Loucy (cell line): ENCODE results near the gene IP6K3.

ENCODE experiments used
- H2AFZ ChIP-seq: fragments of 200-600 bp; sonication (generic); 2 replicates; pipeline ENCODE4 v1.6.0; 2016; ENCODE audit warnings: antibody characterized with exemption, mild to moderate bottlenecking, low read length, moderate library complexity
- H3F3A ChIP-seq: fragments of 200-600 bp; 2 replicates; pipeline ENCODE4 v1.6.0; 2016; ENCODE audit warnings: antibody characterized with exemption, low read depth, mild to moderate bottlenecking
- H3K27me3 ChIP-seq: fragments of 200-600 bp; sonication (generic); 2 replicates; pipeline ENCODE4 v1.6.1; 2014; ENCODE audit warnings: low read length, mild to moderate bottlenecking; ENCODE audit not compliant: insufficient read depth, poor library complexity, severe bottlenecking
- H3K36me3 ChIP-seq: fragments of 200-600 bp; sonication (generic); 2 replicates; pipeline ENCODE4 v1.6.1; 2016; ENCODE audit warnings: low read length; ENCODE audit not compliant: insufficient read depth
- H3K4me1 ChIP-seq: fragments of 200-600 bp; sonication (generic); 2 replicates; pipeline ENCODE4 v1.5.1; 2014; ENCODE audit warnings: low read length, mild to moderate bottlenecking; ENCODE audit not compliant: insufficient read depth, poor library complexity, severe bottlenecking
- H3K4me2 ChIP-seq: fragments of 200-600 bp; sonication (generic); 2 replicates; pipeline ENCODE4 v1.6.0; 2014; ENCODE audit warnings: antibody characterized with exemption, low read length, low read depth, mild to moderate bottlenecking; ENCODE audit not compliant: poor library complexity, severe bottlenecking
- H3K4me3 ChIP-seq: fragments of 200-600 bp; sonication (generic); 2 replicates; pipeline ENCODE4 v1.5.1; 2014; ENCODE audit warnings: low read length, mild to moderate bottlenecking, mixed read lengths; ENCODE audit not compliant: poor library complexity, severe bottlenecking
- H3K79me2 ChIP-seq: fragments of 200-600 bp; sonication (generic); 2 replicates; pipeline ENCODE4 v1.6.1; 2014; ENCODE audit warnings: low read length; ENCODE audit not compliant: insufficient read depth
- H3K9ac ChIP-seq: fragments of 200-600 bp; sonication (generic); 2 replicates; pipeline ENCODE4 v1.6.0; 2014; ENCODE audit warnings: mild to moderate bottlenecking, low read depth, low read length, moderate library complexity; ENCODE audit not compliant: poor library complexity, severe bottlenecking
- H3K9me2 ChIP-seq: fragments of 200-600 bp; sonication (generic); replicated peaks from 2 replicates; pipeline ENCODE4 v1.6.1; 2016; ENCODE audit warnings: low read depth, low read length, mixed read lengths
- H3K9me3 ChIP-seq: fragments of 200-600 bp; sonication (generic); 2 replicates; pipeline ENCODE4 v1.6.1; 2014; ENCODE audit warnings: mild to moderate bottlenecking, antibody characterized with exemption, low read length, low read depth; ENCODE audit not compliant: insufficient read depth
- H4K20me1 ChIP-seq: fragments of 200-600 bp; sonication (generic); 2 replicates; pipeline ENCODE4 v1.6.0; 2014; ENCODE audit warnings: antibody characterized with exemption, low read length, mild to moderate bottlenecking; ENCODE audit not compliant: insufficient read depth, poor library complexity, severe bottlenecking
- CTCF ChIP-seq: fragments of 200-600 bp; sonication (generic); conservative IDR thresholded peaks from 2 replicates; pipeline ENCODE4 v1.5.1; 2014; ENCODE audit warnings: mild to moderate bottlenecking, antibody characterized with exemption, low read length
- EZH2phosphoT487 ChIP-seq: fragments of 200-600 bp; IDR thresholded peaks from 2 replicates; pipeline ENCODE4 v1.6.1; 2018; ENCODE audit warnings: antibody characterized with exemption, mild to moderate bottlenecking, moderate library complexity, borderline replicate concordance

Gene IP6K3

GRCh38 chr6:33716379-33716778, 30.3 kb downstream of the IP6K3 start:
- Histone ChIP-seq H3K79me2 (no peaks in the 10 kb centered on the region), H4K20me1 (no peaks in the 10 kb centered on the region), H3K9me2 (no peaks in the 10 kb centered on the region), H3K36me3 (no peaks in the 10 kb centered on the region), H3K4me1 (peaks cover 4% of the 10 kb centered on the region), H3K4me3 (no peak overlapping the region), H3K9me3 (no peaks in the 10 kb centered on the region), H3K4me2 (no peak overlapping the region), H3F3A (no peaks in the 10 kb centered on the region), H3K27me3 (no peaks in the 10 kb centered on the region), H3K9ac (no peak overlapping the region), H2AFZ (no peak overlapping the region)
- TF ChIP-seq EZH2phosphoT487 (no peak), CTCF (no peak)

GRCh38 chr6:33714385-33715040, 32.2 kb downstream of the IP6K3 start:
- Histone ChIP-seq H3K79me2 (peaks cover 17% of the 10 kb centered on the region), H3K36me3 (no peaks in the 10 kb centered on the region), H3F3A (no peaks in the 10 kb centered on the region), H3K4me3 (no peak overlapping the region), H3K4me1 (peaks cover 19% of the 10 kb centered on the region), H3K9me3 (no peaks in the 10 kb centered on the region), H3K27me3 (no peaks in the 10 kb centered on the region), H3K9me2 (no peaks in the 10 kb centered on the region), H4K20me1 (peaks cover 4% of the 10 kb centered on the region), H3K4me2 (no peak overlapping the region), H2AFZ (no peak overlapping the region), H3K9ac (no peak overlapping the region)
- TF ChIP-seq CTCF (no peak), EZH2phosphoT487 (no peak)

- Histone ChIP-seq H3K9me3 (no peaks in the 10 kb centered on the region), H3F3A (no peaks in the 10 kb centered on the region), H3K79me2 (peaks cover 23% of the 10 kb centered on the region)
These were observed 32.9 kb downstream of the IP6K3 start for GRCh38 chr6:33713786-33714185.

More at GRCh38 chr6:33713786-33714185, 32.9 kb downstream of the IP6K3 start:
- Histone ChIP-seq H2AFZ (no peak overlapping the region), H3K4me3 (no peak overlapping the region), H3K9ac (no peak overlapping the region), H3K27me3 (no peaks in the 10 kb centered on the region), H4K20me1 (peaks cover 4% of the 10 kb centered on the region), H3K4me1 (peaks cover 25% of the 10 kb centered on the region), H3K9me2 (no peaks in the 10 kb centered on the region), H3K4me2 (no peak overlapping the region), H3K36me3 (no peaks in the 10 kb centered on the region)
- TF ChIP-seq CTCF = no peak
- no peak for TF ChIP-seq EZH2phosphoT487
